ENCODE measurements around the gene FADS1. TPM values are rescaled to one million over a fixed set of nuclear protein-coding genes. Genes with fewer than 3 reads are reported as not detected.

Gene FADS1
- total RNA-seq, 2 experiments from 2014 or later, result 33.9 to 34.4 TPM

GRCh38 chr11:61777234-61778090 is 39.3 kb downstream of the FADS1 start:
- intact Hi-C loops (cut with micrococcal nuclease), result no loop called here

GRCh38 chr11:61776561-61777075 is 40.2 kb downstream of the FADS1 start:
- Mint-ChIP-seq H3K4me3 (no peak overlapping the region), H3K4me1 (ENCODE audit: low read depth) (peaks cover 13% of the 10 kb centered on the region), H3K27me3 (peaks cover 2% of the 10 kb centered on the region), H3K36me3 (ENCODE audit: low read depth) (no peaks in the 10 kb centered on the region), H3K9me3 (no peaks in the 10 kb centered on the region), H3K27ac (no peak overlapping the region)
- peak; percentile 86 for DNase-seq
- peak; percentile 78 for ATAC-seq
- POLR2A ChIA-PET, result interaction anchor here (2.4 kb wide), 1 partner anchor 15 kb away, joined by 6 read pairs; the partner anchor contains the start of genes FEN1 and TMEM258
- intact Hi-C loops (cut with micrococcal nuclease), result no loop called here
- CTCF ChIA-PET, result interaction anchor here (0.6 to 3.2 kb wide), 5 partner anchors 11 to 26 kb away, joined by 3 to 14 read pairs (median 3); no protein-coding TSS in a partner anchor
- peak; percentile 73 for TF ChIP-seq CTCF (IDR thresholded peaks at IDR 0.05)

More at GRCh38 chr11:61777234-61778090, 39.3 kb downstream of the FADS1 start:
- DNase-seq (peak; percentile 62), ATAC-seq (peak; percentile 69)
- Mint-ChIP-seq H3K4me1 (ENCODE audit: low read depth) (peaks cover 13% of the 10 kb centered on the region), H3K4me3 (peak overlapping the region; percentile 29), H3K27me3 (peaks cover 2% of the 10 kb centered on the region), H3K36me3 (ENCODE audit: low read depth) (no peaks in the 10 kb centered on the region), H3K27ac (no peak overlapping the region), H3K9me3 (no peaks in the 10 kb centered on the region)
- POLR2A ChIA-PET, result interaction anchor here (0.6 to 2.4 kb wide), 2 partner anchors 14 to 413 kb away, joined by 3 to 6 read pairs; partner anchors contain the start of genes FEN1 and TMEM258
- TF ChIP-seq CTCF (IDR thresholded peaks at IDR 0.05), result no peak
- CTCF ChIA-PET, result interaction anchor here (0.6 to 3.2 kb wide), 5 partner anchors 11 to 27 kb away, joined by 3 to 14 read pairs (median 3); no protein-coding TSS in a partner anchor

GRCh38 chr11:61775606-61776554 is 40.9 kb downstream of the FADS1 start:
- intact Hi-C loops (cut with micrococcal nuclease), result no loop called here
- peaks cover 13% of the 10 kb centered on the region for H3K4me1 Mint-ChIP-seq (ENCODE audit: low read depth)
- no peak for ATAC-seq
- no peak overlapping the region for H3K4me3 Mint-ChIP-seq
- H3K9me3 Mint-ChIP-seq, result no peaks in the 10 kb centered on the region
- CTCF ChIA-PET, result interaction anchor here (0.7 to 3.2 kb wide), 7 partner anchors 12 to 32 kb away, joined by 3 to 14 read pairs (median 4); no protein-coding TSS in a partner anchor
- H3K36me3 Mint-ChIP-seq (ENCODE audit: low read depth), result no peaks in the 10 kb centered on the region
- POLR2A ChIA-PET, result interaction anchor here (1.0 to 2.4 kb wide), 3 partner anchors 16 to 23 kb away, joined by 3 to 6 read pairs (median 3); partner anchors contain the start of genes FEN1, MYRF and TMEM258
- no peak overlapping the region for H3K27ac Mint-ChIP-seq
- DNase-seq, result no peak
- no peak for TF ChIP-seq CTCF (IDR thresholded peaks at IDR 0.05)
- peaks cover 2% of the 10 kb centered on the region for H3K27me3 Mint-ChIP-seq

- Mint-ChIP-seq H3K4me1 (ENCODE audit: low read depth) (peaks cover 13% of the 10 kb centered on the region), H3K27me3 (peaks cover 2% of the 10 kb centered on the region), H3K4me3 (no peak overlapping the region), H3K27ac (no peak overlapping the region), H3K36me3 (ENCODE audit: low read depth) (no peaks in the 10 kb centered on the region), H3K9me3 (no peaks in the 10 kb centered on the region)
- ChIA-PET CTCF (interaction anchor here (1.0 to 3.2 kb wide), 5 partner anchors 16 to 31 kb away, joined by 3 to 14 read pairs (median 4); no protein-coding TSS in a partner anchor), POLR2A (interaction anchor here (1.0 to 2.4 kb wide), 3 partner anchors 17 to 22 kb away, joined by 3 to 6 read pairs (median 3); partner anchors contain the start of genes FEN1, MYRF and TMEM258)
- DNase-seq (no peak), ATAC-seq (no peak)
- intact Hi-C loops (cut with micrococcal nuclease), result no loop called here
- TF ChIP-seq CTCF (IDR thresholded peaks at IDR 0.05), result no peak
Measured at GRCh38 chr11:61775106-61775505, 41.7 kb downstream of the FADS1 start.

Data from activated CD8-positive, alpha-beta T cell treated with anti-CD3 and anti-CD28 coated beads for 36 hours (primary cell).